ENCODE data around the gene RNF175.

DNA sequence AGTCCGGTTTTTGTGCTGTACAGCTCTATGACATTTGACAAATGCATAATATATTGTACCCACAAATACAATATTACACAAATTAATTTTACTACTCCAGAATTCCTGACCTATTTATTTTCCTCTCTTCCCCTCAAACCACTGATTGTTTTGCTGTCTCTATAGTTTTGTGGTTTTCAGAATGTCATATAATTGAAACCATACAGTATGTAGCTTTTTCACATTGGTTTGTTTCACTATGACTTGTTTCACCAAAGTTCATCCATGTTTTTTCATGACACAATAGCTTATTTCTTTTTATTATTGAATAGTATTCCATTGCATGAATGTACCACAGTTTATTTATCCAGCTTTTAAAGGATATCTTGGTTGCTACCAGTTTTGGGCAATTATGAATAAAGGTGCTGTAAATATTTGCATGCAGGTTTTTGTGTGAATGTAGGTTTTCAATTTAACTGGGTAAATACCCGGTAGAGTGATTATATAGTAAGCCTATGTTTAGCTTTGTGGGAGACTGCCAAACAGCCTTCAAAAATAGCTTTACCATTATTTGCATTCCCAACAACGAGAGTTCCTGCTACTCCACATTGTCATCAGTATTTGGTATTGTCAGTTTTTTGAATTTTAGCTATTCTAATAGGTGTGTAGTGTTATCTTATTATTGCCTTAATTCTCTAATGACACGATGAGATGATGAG lies 25.9 kb downstream of the RNF175 start:
- TF ChIP-seq SMC3 (conservative IDR thresholded peaks at IDR 0.05; ENCODE audit: poor library complexity) (no peak), POLR2AphosphoS5 (IDR thresholded peaks at IDR 0.05) (no peak), TAF1 (IDR thresholded peaks at IDR 0.05; ENCODE audit: low read depth) (no peak), RAD21 (conservative IDR thresholded peaks at IDR 0.05) (no peak), EP300 (conservative IDR thresholded peaks at IDR 0.05; ENCODE audit: poor library complexity, severe bottlenecking) (no peak), EZH2 (IDR thresholded peaks at IDR 0.05; ENCODE audit: borderline replicate concordance, insufficient read depth, low read length, poor library complexity, severe bottlenecking) (no peak), MXI1 (conservative IDR thresholded peaks at IDR 0.05; ENCODE audit: poor library complexity, severe bottlenecking) (no peak)
- TF ChIP-seq, protein P1, sequence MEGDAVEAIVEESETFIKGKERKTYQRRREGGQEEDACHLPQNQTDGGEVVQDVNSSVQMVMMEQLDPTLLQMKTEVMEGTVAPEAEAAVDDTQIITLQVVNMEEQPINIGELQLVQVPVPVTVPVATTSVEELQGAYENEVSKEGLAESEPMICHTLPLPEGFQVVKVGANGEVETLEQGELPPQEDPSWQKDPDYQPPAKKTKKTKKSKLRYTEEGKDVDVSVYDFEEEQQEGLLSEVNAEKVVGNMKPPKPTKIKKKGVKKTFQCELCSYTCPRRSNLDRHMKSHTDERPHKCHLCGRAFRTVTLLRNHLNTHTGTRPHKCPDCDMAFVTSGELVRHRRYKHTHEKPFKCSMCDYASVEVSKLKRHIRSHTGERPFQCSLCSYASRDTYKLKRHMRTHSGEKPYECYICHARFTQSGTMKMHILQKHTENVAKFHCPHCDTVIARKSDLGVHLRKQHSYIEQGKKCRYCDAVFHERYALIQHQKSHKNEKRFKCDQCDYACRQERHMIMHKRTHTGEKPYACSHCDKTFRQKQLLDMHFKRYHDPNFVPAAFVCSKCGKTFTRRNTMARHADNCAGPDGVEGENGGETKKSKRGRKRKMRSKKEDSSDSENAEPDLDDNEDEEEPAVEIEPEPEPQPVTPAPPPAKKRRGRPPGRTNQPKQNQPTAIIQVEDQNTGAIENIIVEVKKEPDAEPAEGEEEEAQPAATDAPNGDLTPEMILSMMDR (IDR thresholded peaks at IDR 0.05; ENCODE audit: poor library complexity, severe bottlenecking): no peak
- TF ChIP-seq, protein P2, sequence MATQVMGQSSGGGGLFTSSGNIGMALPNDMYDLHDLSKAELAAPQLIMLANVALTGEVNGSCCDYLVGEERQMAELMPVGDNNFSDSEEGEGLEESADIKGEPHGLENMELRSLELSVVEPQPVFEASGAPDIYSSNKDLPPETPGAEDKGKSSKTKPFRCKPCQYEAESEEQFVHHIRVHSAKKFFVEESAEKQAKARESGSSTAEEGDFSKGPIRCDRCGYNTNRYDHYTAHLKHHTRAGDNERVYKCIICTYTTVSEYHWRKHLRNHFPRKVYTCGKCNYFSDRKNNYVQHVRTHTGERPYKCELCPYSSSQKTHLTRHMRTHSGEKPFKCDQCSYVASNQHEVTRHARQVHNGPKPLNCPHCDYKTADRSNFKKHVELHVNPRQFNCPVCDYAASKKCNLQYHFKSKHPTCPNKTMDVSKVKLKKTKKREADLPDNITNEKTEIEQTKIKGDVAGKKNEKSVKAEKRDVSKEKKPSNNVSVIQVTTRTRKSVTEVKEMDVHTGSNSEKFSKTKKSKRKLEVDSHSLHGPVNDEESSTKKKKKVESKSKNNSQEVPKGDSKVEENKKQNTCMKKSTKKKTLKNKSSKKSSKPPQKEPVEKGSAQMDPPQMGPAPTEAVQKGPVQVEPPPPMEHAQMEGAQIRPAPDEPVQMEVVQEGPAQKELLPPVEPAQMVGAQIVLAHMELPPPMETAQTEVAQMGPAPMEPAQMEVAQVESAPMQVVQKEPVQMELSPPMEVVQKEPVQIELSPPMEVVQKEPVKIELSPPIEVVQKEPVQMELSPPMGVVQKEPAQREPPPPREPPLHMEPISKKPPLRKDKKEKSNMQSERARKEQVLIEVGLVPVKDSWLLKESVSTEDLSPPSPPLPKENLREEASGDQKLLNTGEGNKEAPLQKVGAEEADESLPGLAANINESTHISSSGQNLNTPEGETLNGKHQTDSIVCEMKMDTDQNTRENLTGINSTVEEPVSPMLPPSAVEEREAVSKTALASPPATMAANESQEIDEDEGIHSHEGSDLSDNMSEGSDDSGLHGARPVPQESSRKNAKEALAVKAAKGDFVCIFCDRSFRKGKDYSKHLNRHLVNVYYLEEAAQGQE (IDR thresholded peaks at IDR 0.05; ENCODE audit: borderline replicate concordance): no peak

Measured in neural cell (in vitro differentiated cells).